H1 (cell line): ENCODE data around the gene TECR. TPM values are rescaled to one million over a fixed set of nuclear protein-coding genes. Genes with fewer than 3 reads are reported as not detected.

Experiments
- CTCF ChIA-PET: fragments of 300-600 bp; sonication (Branson Sonifier 250); formaldehyde crosslinking; loops from one replicate; lab custom pipeline; 2021; ENCODE audit not compliant: partially characterized antibody; lab: Charles Lee
- POLR2A ChIA-PET: fragments of 300-600 bp; sonication (Branson Sonifier 250); formaldehyde crosslinking; loops from one replicate; lab custom pipeline; 2021; ENCODE audit warnings: inconsistent platforms; ENCODE audit not compliant: partially characterized antibody; lab: Charles Lee
- DNase-seq, 2 experiments: peaks; one replicate each; pipeline versions ENCODE4 v3.0.0 to v3.0.0-alpha.2; 2010 to 2022; ENCODE audit warnings: low spot score in 2 of 2, low read depth in 1 of 2, mixed read lengths in 1 of 2
- FAIRE-seq: peaks from 2 replicates; lab custom pipeline; 2011; peaks lifted over from hg19 to GRCh38; lab: Jason Lieb, UNC
- H2AFZ ChIP-seq: 2 replicates; pipeline ENCODE4 v1.8.1; 2012; ENCODE audit warnings: low read length, inconsistent platforms
- H2AK5ac ChIP-seq: 2 replicates; pipeline ENCODE4 v1.6.1; 2013; ENCODE audit warnings: low read depth, low read length
- H2BK120ac ChIP-seq: replicated peaks from 2 replicates; pipeline ENCODE3; 2013; ENCODE audit warnings: low read depth, low read length, inconsistent platforms
- H2BK12ac ChIP-seq: 2 replicates; pipeline ENCODE4 v1.6.1; 2013; ENCODE audit warnings: low read depth, low read length
- H2BK15ac ChIP-seq: 2 replicates; pipeline ENCODE4 v1.6.1; 2013; ENCODE audit warnings: low read length
- H2BK20ac ChIP-seq: 2 replicates; pipeline ENCODE4 v1.6.1; 2013; ENCODE audit warnings: low read length
- H2BK5ac ChIP-seq: 2 replicates; pipeline ENCODE4 v1.6.1; 2013; ENCODE audit warnings: low read depth, low read length
- H3K14ac ChIP-seq: 2 replicates; pipeline ENCODE4 v1.6.1; 2013; ENCODE audit warnings: inconsistent platforms; ENCODE audit not compliant: insufficient read length
- H3K18ac ChIP-seq: 2 replicates; pipeline ENCODE4 v1.6.1; 2013; ENCODE audit warnings: low read length; ENCODE audit errors: extremely low read depth
- H3K23ac ChIP-seq: 2 replicates; pipeline ENCODE4 v1.6.1; 2013; ENCODE audit warnings: inconsistent platforms; ENCODE audit not compliant: insufficient read length
- H3K23me2 ChIP-seq: 2 replicates; pipeline ENCODE4 v1.6.1; 2013; ENCODE audit warnings: low read depth, low read length
- H3K27ac ChIP-seq: 2 replicates; pipeline ENCODE4 v1.6.1; 2011; ENCODE audit warnings: low read depth, low read length, inconsistent platforms
- H3K27me3 ChIP-seq, 4 experiments: replicated peaks in 1 of 4; 1 replicate in 1 of 4; 2 replicates in 3 of 4; pipeline versions ENCODE4 v1.6.1 to v1.8.1; 2011 to 2013; ENCODE audit warnings: low read length in 3 of 4, mild to moderate bottlenecking in 3 of 4, inconsistent platforms in 2 of 4, mixed read lengths in 2 of 4, moderate library complexity in 1 of 4; ENCODE audit not compliant: control insufficient read depth in 3 of 4, insufficient read depth in 3 of 4; ENCODE audit errors: extremely low read depth in 1 of 4
- H3K36me3 ChIP-seq, 4 experiments: 2 replicates each; pipeline versions ENCODE4 v1.6.1 to v1.8.1; 2011 to 2013; ENCODE audit warnings: mild to moderate bottlenecking in 4 of 4, low read length in 3 of 4, moderate library complexity in 2 of 4, control low read depth in 1 of 4, inconsistent platforms in 1 of 4; ENCODE audit not compliant: insufficient read depth in 4 of 4, control insufficient read depth in 2 of 4
- H3K4ac ChIP-seq: replicated peaks from 2 replicates; pipeline ENCODE3; 2013; ENCODE audit warnings: low read length, low read depth, mixed read lengths, inconsistent platforms; ENCODE audit not compliant: insufficient read length
- H3K4me1 ChIP-seq, 4 experiments: replicated peaks in 1 of 4; 1 replicate in 1 of 4; 2 replicates in 3 of 4; pipeline versions ENCODE4 v1.6.1 to v1.8.1; 2011 to 2013; ENCODE audit warnings: low read length in 3 of 4, inconsistent platforms in 2 of 4, mixed read lengths in 1 of 4; ENCODE audit not compliant: insufficient read depth in 4 of 4, control insufficient read depth in 3 of 4
- H3K4me2 ChIP-seq, 2 experiments: 2 replicates each; pipeline versions ENCODE4 v1.6.1 to v1.8.1; 2011 to 2013; ENCODE audit warnings: low read depth in 2 of 2, low read length in 2 of 2, control low read depth in 1 of 2, inconsistent platforms in 1 of 2, mild to moderate bottlenecking in 1 of 2; ENCODE audit not compliant: insufficient read depth in 1 of 2
- H3K4me3 ChIP-seq, 4 experiments: fragments of 200-600, 300-600 bp in 1 of 4; sonication (generic), shearing (Covaris generic), sonication (Bioruptor Twin) in 1 of 4; 2 replicates each; pipeline versions ENCODE4 v1.5.1 to v1.8.1; 2011 to 2016; ENCODE audit warnings: low read length in 4 of 4, low read depth in 3 of 4, control low read depth in 2 of 4, inconsistent platforms in 2 of 4, mild to moderate bottlenecking in 2 of 4, mixed read lengths in 1 of 4, moderate library complexity in 1 of 4; ENCODE audit not compliant: insufficient read depth in 2 of 4; ENCODE audit errors: extremely low read depth in 1 of 4
- H3K56ac ChIP-seq: replicated peaks from 2 replicates; pipeline ENCODE3; 2013; ENCODE audit warnings: low read depth, mild to moderate bottlenecking, mixed read lengths, low read length, inconsistent platforms; ENCODE audit not compliant: insufficient read length
- H3K79me1 ChIP-seq: 2 replicates; pipeline ENCODE4 v1.6.1; 2013; ENCODE audit warnings: low read depth, low read length, control low read depth
- H3K79me2 ChIP-seq, 2 experiments: 2 replicates each; pipeline versions ENCODE4 v1.6.1 to v1.8.1; 2012 to 2013; ENCODE audit warnings: low read length in 2 of 2, mild to moderate bottlenecking in 2 of 2, inconsistent platforms in 1 of 2; ENCODE audit not compliant: insufficient read depth in 2 of 2, control insufficient read depth in 1 of 2
- H3K9ac ChIP-seq, 4 experiments: replicated peaks in 1 of 4; 1 replicate in 1 of 4; 2 replicates in 3 of 4; pipeline versions ENCODE4 v1.6.1 to v1.8.1; 2011 to 2013; ENCODE audit warnings: low read depth in 3 of 4, low read length in 3 of 4, control low read depth in 2 of 4, mild to moderate bottlenecking in 2 of 4, moderate library complexity in 2 of 4, inconsistent platforms in 1 of 4; ENCODE audit errors: extremely low read depth in 1 of 4
- H3K9me3 ChIP-seq, 2 experiments: 2 replicates each; pipeline versions ENCODE4 v1.6.1 to v1.8.1; 2012 to 2013; ENCODE audit warnings: mild to moderate bottlenecking in 2 of 2, moderate library complexity in 2 of 2, control low read depth in 1 of 2, inconsistent platforms in 1 of 2, low read depth in 1 of 2, low read length in 1 of 2, mixed read lengths in 1 of 2; ENCODE audit not compliant: insufficient read depth in 2 of 2
- H4K20me1 ChIP-seq, 2 experiments: replicated peaks in 1 of 2; 2 replicates each; pipeline versions ENCODE3 to v1.8.1; 2011 to 2013; ENCODE audit warnings: inconsistent platforms in 2 of 2, low read length in 2 of 2, mild to moderate bottlenecking in 1 of 2; ENCODE audit not compliant: insufficient read depth in 2 of 2, control insufficient read depth in 1 of 2
- H4K5ac ChIP-seq: 2 replicates; pipeline ENCODE4 v1.6.1; 2013; ENCODE audit warnings: low read length, low read depth, mixed read lengths, inconsistent platforms; ENCODE audit not compliant: insufficient read length
- H4K8ac ChIP-seq: 2 replicates; pipeline ENCODE4 v1.8.0; 2013; ENCODE audit warnings: mild to moderate bottlenecking, moderate library complexity, low read length, inconsistent platforms; ENCODE audit not compliant: insufficient read depth; ENCODE audit errors: extremely low read depth
- H4K91ac ChIP-seq: replicated peaks from 2 replicates; pipeline ENCODE3; 2013; ENCODE audit warnings: low read length, mixed read lengths, inconsistent platforms; ENCODE audit not compliant: insufficient read length
- CHD2 ChIP-seq: IDR thresholded peaks from 2 replicates; pipeline ENCODE4 v1.6.1; 2012; ENCODE audit warnings: low read length, improper control_type of control experiment
- GABPA ChIP-seq: IDR thresholded peaks from 2 replicates; pipeline ENCODE4 v1.6.1; 2011; ENCODE audit warnings: mild to moderate bottlenecking, low read length, moderate library complexity, borderline replicate concordance; ENCODE audit not compliant: insufficient read depth
- HDAC6 ChIP-seq: IDR thresholded peaks from one replicate; pipeline ENCODE4 v1.7.1; 2012; ENCODE audit warnings: low read depth, mild to moderate bottlenecking, inconsistent platforms, low read length, moderate library complexity
- POLR2A ChIP-seq, 2 experiments: IDR thresholded peaks; 1 replicate in 1 of 2; 2 replicates in 1 of 2; pipeline ENCODE4 v1.6.1; 2011; ENCODE audit warnings: low read depth in 2 of 2, low read length in 2 of 2, mild to moderate bottlenecking in 2 of 2; ENCODE audit errors: control extremely low read depth in 1 of 2
- SIRT6 ChIP-seq: IDR thresholded peaks from one replicate; pipeline ENCODE4 v1.7.1; 2012; ENCODE audit warnings: low read length, inconsistent platforms
- WGBS, 2 experiments: shearing (Covaris generic) in 1 of 2; methylation state at CpG; one replicate each; pipeline versions ENCODE4 v1.1.6 to v1.1.7; 2013 to 2015; ENCODE audit warnings: low lambda C conversion rate in 2 of 2, mixed read lengths in 2 of 2, inconsistent platforms in 1 of 2, low coverage in 1 of 2, missing lambda C conversion rate in 1 of 2; ENCODE audit not compliant: insufficient replicate concordance in 2 of 2, insufficient coverage in 1 of 2, insufficient read length in 1 of 2; ENCODE audit errors: extremely low coverage in 1 of 2, missing lambda C conversion rate in 1 of 2; 5-methylcytosine and 5-hydroxymethylcytosine counted together
- polyA plus RNA-seq, 7 experiments: library from polyadenylated mRNA; depleted of rRNA in 3 of 7; stranded (reverse) in 5 of 7; unstranded in 2 of 7; fragments of >200 nt in 5 of 7; fragments of 200-250 nt in 2 of 7; gene quantifications; 1 replicate in 5 of 7; 2 replicates in 1 of 7; 4 replicates in 1 of 7; pipeline versions ENCODE4 v1.2.1 to v1.2.3, GENCODE V29; 2011 to 2013; ENCODE audit warnings: missing spikeins in 2 of 7, mixed read lengths in 2 of 7
- total RNA-seq: library from RNA; stranded (reverse); fragmentation: NEBNext Ultra II Directional; extraction: Animal tissue kit (Norgen Biotek cat#: 25700); gene quantifications from 2 replicates; pipeline ENCODE4 v1.2.1, GENCODE V29; 2021
- TF ChIP-seq, protein P1 (sequence below): IDR thresholded peaks from 2 replicates; pipeline ENCODE4 v1.6.1; 2012; ENCODE audit warnings: inconsistent platforms

The TECR gene
- total and polyA plus RNA-seq, 2 of the 8 experiments (the other 6 are each of a cell fraction or from before 2014, with no cell fraction given) = 172 to 405 TPM

DNA sequence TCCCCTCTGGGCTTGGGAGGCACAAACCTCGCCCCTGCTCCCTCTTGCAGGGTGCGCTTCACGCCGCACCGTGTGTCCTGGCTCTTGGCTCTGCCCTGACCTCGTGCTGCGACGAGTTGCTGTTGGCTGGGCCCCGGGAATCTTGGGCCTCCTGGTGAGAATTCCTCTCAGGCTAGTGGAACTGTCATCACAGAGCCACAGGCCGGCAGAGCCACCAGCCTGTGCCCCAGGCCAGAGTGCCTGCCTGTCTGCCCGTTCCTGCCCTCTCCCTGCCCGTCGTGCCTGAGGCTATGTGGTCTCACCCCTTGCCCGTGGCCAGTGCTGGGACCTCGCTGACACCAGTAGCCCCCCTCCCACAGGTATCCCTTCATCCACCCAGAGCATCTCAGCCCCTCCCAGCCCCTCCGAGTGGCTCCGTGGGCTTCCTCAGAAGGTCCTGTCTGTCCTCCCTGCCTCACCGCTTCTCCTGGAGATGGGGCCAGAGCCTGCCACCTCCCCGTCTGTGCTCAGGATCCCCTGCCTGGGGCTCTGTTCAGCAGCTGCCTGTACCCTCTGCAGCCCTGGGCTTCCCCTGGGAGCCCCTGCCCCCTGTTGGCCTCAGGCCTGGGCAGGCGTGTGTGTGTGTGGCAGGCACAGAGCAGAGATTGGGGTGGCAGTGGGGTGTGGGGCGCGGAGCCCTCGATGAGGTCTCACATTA lies 29.1 kb downstream of the TECR start:
- H3K27ac ChIP-seq = no peak overlapping the region
- WGBS, 2 experiments = 82% methylated on average over 23 of the region's 23 CpGs; no CpG with 5 or more reads in 1 of the 2 experiments
- H2AFZ ChIP-seq = no peak overlapping the region
- no peak overlapping the region for H3K4ac ChIP-seq
- ChIA-PET POLR2A (interaction anchor here (1.6 kb wide), 1 partner anchor 13 kb away, joined by 4 read pairs; the partner anchor contains the start of gene NDUFB7), CTCF (interaction anchor here (6.3 kb wide), 1 partner anchor 13 kb away, joined by 47 read pairs; the partner anchor contains the start of gene NDUFB7)
- no peaks in the 10 kb centered on the region for H3K9me3 ChIP-seq
- FAIRE-seq (no peak), DNase-seq (peak in 1 of 2 experiments; percentile 47)
- no peak overlapping the region for H3K56ac ChIP-seq
- H2BK15ac ChIP-seq = no peak overlapping the region
- H3K4me1 ChIP-seq = peaks cover 0 to 42% (median 34%) of the 10 kb centered on the region in 4 experiments; a peak in 6 of 7 replicates
- H2AK5ac ChIP-seq = 0 out of 2 replicates have a peak overlapping the region, but pooled peaks have one; percentile 8
- no peaks in the 10 kb centered on the region for H3K36me3 ChIP-seq
- H3K79me2 ChIP-seq = peaks cover 0 to 25% of the 10 kb centered on the region in 2 experiments; a peak in 1 of 4 replicates
- no peak overlapping the region for H2BK20ac ChIP-seq
- H4K8ac ChIP-seq = peak overlapping the region; percentile 74; the same call in 1 of the 2 replicates
- no peaks in the 10 kb centered on the region for H3K27me3 ChIP-seq
- no peak overlapping the region for H3K9ac ChIP-seq
- no peak overlapping the region for H2BK120ac ChIP-seq
- peaks cover 4 to 14% of the 10 kb centered on the region in 2 experiments for H4K20me1 ChIP-seq
- peak overlapping the region; percentile 7; the same call in 1 of the 2 replicates for H2BK12ac ChIP-seq
- no peak overlapping the region for H3K18ac ChIP-seq
- H2BK5ac ChIP-seq = no peak overlapping the region
- no peaks in the 10 kb centered on the region for H3K23me2 ChIP-seq
- H4K5ac ChIP-seq = no peak overlapping the region
- no peak overlapping the region for H3K4me3 ChIP-seq
- H4K91ac ChIP-seq = no peak overlapping the region
- no peak overlapping the region for H3K23ac ChIP-seq
- H3K14ac ChIP-seq = no peak overlapping the region
- peaks cover 10% of the 10 kb centered on the region for H3K79me1 ChIP-seq
- H3K4me2 ChIP-seq = no peak overlapping the region
- TF ChIP-seq POLR2A (IDR thresholded peaks at IDR 0.05; ENCODE audit: control extremely low read depth in 1 of 2, low read depth in 2 of 2, low read length in 2 of 2) (no peak), HDAC6 (no peak), CHD2 (no peak), GABPA (no peak), SIRT6 (no peak)
- TF ChIP-seq, protein P1, sequence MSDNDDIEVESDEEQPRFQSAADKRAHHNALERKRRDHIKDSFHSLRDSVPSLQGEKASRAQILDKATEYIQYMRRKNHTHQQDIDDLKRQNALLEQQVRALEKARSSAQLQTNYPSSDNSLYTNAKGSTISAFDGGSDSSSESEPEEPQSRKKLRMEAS = no peak
